DMS153 (cell line): ENCODE data around the gene BACH2.
"Not testable (repeated sequence)": the region's sequence is repeated elsewhere in the genome, so short reads cannot be mapped to it uniquely, and the experiment has no call there.

Source experiments
- DNase-seq: peaks from one replicate; lab custom pipeline; 2025; lab: John Stamatoyannopoulos, UW

The BACH2 gene

GRCh38 chr6:89940225-89941027 is 356.2 kb downstream of the BACH2 start:
- DNase-seq: peak; percentile 85

- no peak for DNase-seq
Observed at GRCh38 chr6:89939144-89939543, 357.5 kb downstream of the BACH2 start.

DNA sequence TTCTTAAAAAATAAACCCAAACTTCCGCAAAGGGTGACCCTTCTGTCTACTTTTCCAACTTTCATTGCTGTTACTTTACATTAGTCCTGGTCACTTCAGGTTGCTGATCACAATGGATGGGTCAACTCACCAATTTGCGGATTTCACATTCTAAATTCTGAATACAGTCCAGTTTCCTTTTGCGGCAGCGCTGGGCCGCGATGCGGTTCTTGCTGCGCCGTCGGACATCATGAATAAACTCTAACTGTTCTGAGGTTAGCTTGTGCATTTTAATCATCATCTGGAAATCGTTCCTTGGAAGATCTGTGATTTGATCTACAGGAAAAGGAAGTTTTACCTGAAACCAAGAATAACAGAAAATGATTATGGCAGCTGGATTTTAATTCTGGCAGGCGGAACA is 358.6 kb downstream of the BACH2 start:
- no peak for DNase-seq

- DNase-seq: no peak
Observed at GRCh38 chr6:89936177-89936576, 360.5 kb downstream of the BACH2 start.

DNA sequence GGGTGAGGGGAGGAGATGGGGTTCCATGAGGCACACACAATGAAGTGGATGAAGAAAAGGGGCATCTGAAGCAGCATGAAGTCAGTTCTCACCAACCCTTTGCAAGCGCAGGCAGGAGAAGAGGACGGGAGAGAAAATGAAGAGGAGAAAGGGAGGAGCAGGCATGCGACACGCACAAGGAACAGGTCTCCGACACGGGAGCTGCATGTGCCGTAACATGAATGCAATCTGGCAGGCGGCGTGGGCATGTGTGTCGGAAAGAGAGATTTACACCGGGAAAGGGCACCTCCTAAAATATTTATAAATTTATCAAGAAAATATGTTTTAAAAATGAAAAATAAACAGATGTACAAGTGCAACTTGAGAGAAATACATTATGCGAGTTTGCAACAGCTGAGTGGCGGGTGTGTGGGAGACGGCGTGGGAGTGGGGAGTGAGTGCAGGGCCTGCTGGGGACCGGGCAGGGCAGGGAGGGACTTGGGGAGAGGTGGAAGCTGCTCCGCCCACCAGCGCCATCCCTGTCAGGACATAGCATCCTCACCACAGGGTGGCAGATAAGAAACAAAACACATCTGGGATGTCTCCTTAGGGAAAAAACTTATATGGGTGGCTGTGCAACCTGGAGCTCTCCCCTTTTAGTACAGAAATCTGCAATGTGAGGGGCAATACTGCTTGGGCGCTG is 361.8 kb downstream of the BACH2 start:
- DNase-seq: no peak

DNA sequence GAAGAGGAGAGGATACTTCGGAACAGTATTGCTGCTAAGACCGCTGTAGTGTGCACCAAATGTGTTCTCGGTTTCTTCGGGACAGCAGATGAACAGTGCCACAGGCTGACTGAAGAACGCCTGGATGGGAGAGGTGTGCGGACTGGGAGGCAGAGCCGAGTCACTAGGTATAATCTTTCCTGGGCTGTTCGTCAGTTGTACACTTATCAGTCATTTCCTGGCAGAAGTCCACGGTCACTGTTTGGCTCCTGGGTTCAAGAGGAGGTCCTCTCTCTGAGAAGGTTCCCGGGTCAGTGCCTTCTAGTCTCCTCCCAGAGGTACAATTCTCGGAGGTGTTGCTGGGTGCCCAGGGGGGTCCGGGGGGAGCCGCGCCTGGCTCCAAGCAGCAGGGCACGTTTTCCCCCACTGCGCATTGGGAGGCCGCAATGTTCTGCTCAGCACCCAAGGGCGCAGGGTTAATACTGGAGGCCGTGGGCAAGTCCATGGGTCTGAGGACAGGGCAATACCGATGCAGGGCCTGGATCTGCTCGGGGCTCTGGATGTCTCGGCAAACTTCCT is 364.3 kb downstream of the BACH2 start:
- no peak for DNase-seq

DNA sequence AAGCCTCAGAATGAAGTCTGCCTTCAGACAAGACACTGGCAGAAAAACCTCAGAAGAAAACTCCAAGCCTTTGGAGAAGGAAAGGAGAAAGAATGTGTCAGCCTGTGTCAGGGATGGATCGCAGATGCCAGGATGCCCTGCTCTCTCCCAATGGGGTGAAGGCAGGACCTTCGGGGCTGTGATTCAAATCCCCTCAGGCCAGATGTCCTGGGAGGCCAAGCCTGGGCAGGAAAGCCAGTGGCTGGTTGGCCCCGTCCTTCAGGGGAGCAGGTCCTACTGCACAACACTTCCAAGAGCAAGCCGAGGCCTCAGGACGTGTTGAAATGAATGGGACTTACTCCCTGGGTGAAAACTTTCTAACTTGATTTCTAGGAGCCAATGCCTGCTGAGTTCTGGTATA is 365.9 kb downstream of the BACH2 start:
- no peak for DNase-seq

DNA sequence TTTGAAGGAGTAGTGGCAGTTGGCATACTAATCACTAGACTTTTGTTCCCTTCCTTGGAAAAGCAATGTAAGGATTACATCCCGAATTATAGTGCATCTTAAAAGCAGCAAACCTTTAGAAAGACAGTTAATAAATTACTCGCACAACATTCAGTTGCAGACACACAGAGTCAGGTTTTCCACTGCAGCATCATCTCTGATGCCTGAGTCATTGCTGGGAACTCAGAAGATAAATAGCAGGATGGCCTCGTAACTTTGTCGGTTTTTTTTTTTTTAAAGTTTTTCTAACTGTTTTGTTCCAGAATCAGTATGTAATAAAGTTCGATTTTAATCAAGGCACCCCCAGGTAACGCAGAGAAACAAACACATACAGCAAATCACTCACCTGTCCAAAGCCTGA is 368.0 kb downstream of the BACH2 start:
- DNase-seq: no peak

DNA sequence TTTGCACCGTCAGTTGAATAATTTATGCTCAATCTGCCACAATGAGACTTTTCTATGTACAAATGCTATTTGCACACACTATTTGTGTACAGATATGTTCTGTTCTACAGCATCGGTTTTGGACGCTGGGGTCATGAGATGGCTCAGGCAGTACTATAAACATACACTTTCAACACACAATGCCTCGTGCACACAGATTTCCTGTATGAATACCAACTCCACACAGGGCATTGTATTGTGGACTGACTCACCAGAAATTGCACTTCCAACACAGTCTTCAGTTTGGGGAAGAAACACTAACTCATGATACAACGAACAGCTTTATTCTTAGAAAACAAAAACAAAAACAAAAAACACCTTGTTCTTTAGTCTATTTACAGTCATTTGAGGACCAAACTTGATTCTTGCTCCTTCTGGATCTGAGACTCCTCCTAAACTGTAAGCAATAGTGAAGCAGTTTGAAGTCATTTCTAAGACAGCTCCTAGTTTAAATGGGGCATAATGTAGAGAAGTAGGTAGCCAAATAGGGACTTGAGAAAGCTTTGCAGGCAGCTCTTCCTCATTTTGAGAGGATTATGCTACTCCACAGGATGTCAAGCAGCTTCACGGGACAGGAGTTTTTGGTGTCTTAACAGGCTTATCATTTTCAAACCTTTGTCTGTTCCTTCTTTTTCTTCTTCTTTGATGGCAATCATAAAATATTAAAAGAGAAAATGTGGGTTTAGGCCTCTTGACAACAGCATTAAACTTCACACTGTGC is 368.7 kb downstream of the BACH2 start:
- no peak for DNase-seq

DNA sequence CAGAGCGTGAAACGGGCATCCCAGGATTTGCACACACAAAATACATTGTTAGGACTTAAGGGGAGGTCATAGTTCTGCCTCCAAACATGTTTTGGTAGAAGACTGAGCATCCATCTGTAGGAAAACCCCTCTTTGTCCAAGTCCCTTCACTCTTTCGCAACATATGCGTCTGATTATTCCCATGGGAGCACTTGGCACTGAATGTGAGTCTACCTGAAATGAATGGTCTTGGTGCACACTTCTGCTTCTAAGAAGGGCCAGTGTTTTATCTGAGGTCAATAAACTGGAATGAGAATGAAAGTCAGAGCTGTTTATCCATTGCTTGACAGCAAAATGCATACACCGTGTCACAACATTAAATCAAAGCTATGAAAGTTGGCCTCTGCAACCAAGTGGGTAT is 369.4 kb downstream of the BACH2 start:
- peak; percentile 13 for DNase-seq

DNA sequence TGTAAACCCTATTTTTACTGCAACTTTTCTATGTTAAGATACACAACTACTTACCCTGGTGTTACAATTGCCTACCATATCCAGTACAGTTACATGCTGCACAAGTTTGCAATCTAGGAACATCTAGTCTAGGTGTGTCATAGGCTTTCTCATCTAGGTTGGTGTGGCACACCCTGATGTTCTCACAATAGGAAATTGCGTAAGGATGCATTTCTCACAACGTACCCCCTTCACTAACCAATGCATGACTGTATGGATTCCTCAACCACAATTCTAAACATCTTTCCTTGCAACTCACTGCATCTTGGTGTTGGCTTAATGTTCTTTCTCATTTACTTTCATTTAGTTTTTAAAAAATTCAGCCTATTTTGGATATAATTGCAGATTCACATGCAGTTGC is 370.8 kb downstream of the BACH2 start:
- no peak for DNase-seq

- DNase-seq: no peak
Observed at GRCh38 chr6:89924231-89924630, 372.4 kb downstream of the BACH2 start.

DNA sequence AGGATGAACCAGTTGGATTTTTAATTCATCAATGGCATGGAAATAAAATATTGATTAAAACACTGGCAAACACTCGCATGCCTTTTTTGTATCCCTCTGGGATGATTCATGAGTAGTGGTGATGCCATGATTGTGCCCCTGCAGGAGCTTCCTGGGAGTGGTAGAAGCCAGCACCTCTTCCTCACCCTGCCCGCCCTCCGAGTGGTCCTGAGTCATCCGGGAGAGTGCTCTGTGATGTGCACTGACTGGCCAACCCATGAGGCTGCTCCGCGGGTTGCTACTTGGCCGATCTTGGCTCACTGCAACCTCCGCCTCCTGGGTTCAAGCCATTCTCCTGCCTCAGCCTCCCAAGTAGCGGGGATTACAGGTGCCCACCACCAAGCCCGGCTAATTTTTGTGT is 375.0 kb downstream of the BACH2 start:
- DNase-seq: no peak

- no peak for DNase-seq
Observed at GRCh38 chr6:89921197-89921596, 375.4 kb downstream of the BACH2 start.

- DNase-seq: no peak
Observed at GRCh38 chr6:89917801-89918366, 378.8 kb downstream of the BACH2 start.

DNA sequence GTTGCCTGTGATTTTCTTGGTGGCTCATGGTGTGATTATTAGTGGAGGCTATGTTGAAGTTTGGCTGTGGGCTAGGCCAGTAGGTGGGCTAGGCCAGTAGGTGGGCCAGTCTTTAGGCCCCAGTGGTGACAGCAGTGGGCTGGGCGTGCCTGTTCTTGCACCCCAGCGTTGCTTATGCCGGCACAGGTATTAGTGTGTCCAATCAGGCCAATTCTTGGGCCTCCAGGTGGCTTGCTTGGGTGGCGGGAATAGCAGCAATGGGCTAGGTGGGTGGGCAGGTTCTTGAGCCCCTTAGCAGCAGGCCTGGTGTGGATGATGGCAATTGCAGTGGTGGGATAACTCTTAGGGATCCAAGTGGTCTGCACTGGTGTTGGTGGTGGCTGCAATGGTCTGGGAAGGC is 379.4 kb downstream of the BACH2 start:
- no peak for DNase-seq

DNA sequence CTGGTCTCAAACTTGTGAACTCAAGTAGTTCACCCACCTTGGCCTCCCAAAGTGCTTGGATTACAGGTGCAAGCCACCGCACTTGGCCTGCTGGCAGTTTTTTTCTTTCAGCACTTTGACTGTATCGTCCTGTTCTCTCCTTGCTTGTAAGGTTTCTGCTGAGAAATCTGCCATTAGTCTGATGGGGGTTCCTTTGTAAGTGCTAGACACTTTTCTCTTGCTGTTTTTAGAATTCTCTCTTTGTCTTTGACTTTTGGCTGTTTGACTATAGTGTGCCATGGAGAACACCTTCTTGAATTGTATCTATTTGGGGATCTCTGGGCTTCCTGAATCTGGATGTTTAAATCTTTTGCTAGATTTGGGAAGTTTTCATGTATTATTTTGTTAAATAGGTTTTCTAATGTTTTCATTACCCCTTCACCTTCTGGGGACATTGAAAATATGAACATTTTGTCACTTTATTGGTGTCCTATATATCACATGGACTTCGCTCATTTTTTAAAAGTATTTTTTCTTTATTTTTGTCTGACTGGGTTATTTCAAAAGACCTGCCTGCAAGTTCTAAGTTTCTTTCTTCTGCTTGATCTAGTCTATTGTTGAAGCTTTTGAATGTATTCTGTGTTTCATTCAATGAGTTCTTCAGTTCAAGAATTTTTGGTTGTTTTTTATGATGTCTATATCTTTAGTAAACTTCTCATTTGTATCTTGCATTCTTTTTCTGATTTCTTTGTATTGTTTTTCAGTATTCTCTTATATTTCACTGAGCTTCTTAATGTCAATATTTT is 380.3 kb downstream of the BACH2 start:
- DNase-seq: no peak

- DNase-seq: no peak
Observed at GRCh38 chr6:89910902-89911240, 385.8 kb downstream of the BACH2 start.

GRCh38 chr6:89910001-89910901 is 386.4 kb downstream of the BACH2 start:
- DNase-seq: not testable (repeated sequence)

GRCh38 chr6:89895276-89895874 is 401.3 kb downstream of the BACH2 start:
- DNase-seq: no peak
